DND-41 (cell line): ENCODE measurements around the gene KRT80.

Experiments used
- ATAC-seq: fragments of 200-7000 bp; cut with Tn5 transposase; 3 replicates; pipeline ENCODE4 v1.9.1; 2021; ENCODE audit warnings: low read depth; ENCODE audit not compliant: insufficient read depth
- DNase-seq: peaks from one replicate; pipeline ENCODE4 v3.0.0-alpha.2; 2020
- H2AFZ ChIP-seq: 2 replicates; pipeline ENCODE4 v1.6.0; 2012; ENCODE audit warnings: low read depth, low read length
- H3K27ac ChIP-seq: 2 replicates; pipeline ENCODE4 v1.5.1; 2012; ENCODE audit warnings: low read length, inconsistent platforms
- H3K27me3 ChIP-seq: fragments of 200-600 bp; sonication (generic); 2 replicates; pipeline ENCODE4 v1.6.0; 2012; ENCODE audit warnings: low read length, mild to moderate bottlenecking, inconsistent platforms; ENCODE audit not compliant: insufficient read depth, poor library complexity
- H3K36me3 ChIP-seq: 2 replicates; pipeline ENCODE4 v1.5.1; 2012; ENCODE audit warnings: low read length, inconsistent platforms; ENCODE audit not compliant: insufficient read depth
- H3K4me1 ChIP-seq: 2 replicates; pipeline ENCODE4 v1.5.1; 2012; ENCODE audit warnings: mild to moderate bottlenecking, low read length; ENCODE audit not compliant: insufficient read depth
- H3K4me2 ChIP-seq: 2 replicates; pipeline ENCODE4 v1.6.0; 2012; ENCODE audit warnings: mild to moderate bottlenecking, moderate library complexity, low read length, inconsistent platforms; ENCODE audit not compliant: insufficient read depth
- H3K4me3 ChIP-seq, 2 experiments: fragments of 200-600 bp in 1 of 2; shearing (Covaris generic) in 1 of 2; 2 replicates each; pipeline ENCODE4 v1.5.1; 2012 to 2016; ENCODE audit warnings: inconsistent platforms in 2 of 2, low read length in 2 of 2, mild to moderate bottlenecking in 2 of 2, low read depth in 1 of 2, moderate library complexity in 1 of 2
- H3K79me2 ChIP-seq: 2 replicates; pipeline ENCODE4 v1.6.0; 2012; ENCODE audit warnings: low read length, inconsistent platforms; ENCODE audit not compliant: insufficient read depth
- H3K9ac ChIP-seq: 2 replicates; pipeline ENCODE4 v1.6.0; 2012; ENCODE audit warnings: low read depth, mild to moderate bottlenecking, inconsistent platforms, low read length, moderate library complexity
- H3K9me3 ChIP-seq: 2 replicates; pipeline ENCODE4 v1.5.1; 2012; ENCODE audit warnings: low read length, moderate library complexity, mild to moderate bottlenecking, inconsistent platforms; ENCODE audit not compliant: insufficient read depth, severe bottlenecking
- H4K20me1 ChIP-seq: 2 replicates; pipeline ENCODE4 v1.6.0; 2012; ENCODE audit warnings: low read length; ENCODE audit not compliant: insufficient read depth
- EZH2 ChIP-seq: IDR thresholded peaks from 3 replicates; pipeline ENCODE4 v1.6.1; 2012; ENCODE audit warnings: borderline replicate concordance, low read depth, mild to moderate bottlenecking, moderate library complexity, low read length, inconsistent platforms; ENCODE audit not compliant: severe bottlenecking
- TF ChIP-seq, protein P1 (sequence below): IDR thresholded peaks from 2 replicates; pipeline ENCODE4 v1.5.1; 2012; ENCODE audit warnings: borderline replicate concordance, low read length, moderate library complexity, mild to moderate bottlenecking; ENCODE audit not compliant: poor library complexity, severe bottlenecking; ENCODE audit errors: extremely low read depth

Gene KRT80

DNA sequence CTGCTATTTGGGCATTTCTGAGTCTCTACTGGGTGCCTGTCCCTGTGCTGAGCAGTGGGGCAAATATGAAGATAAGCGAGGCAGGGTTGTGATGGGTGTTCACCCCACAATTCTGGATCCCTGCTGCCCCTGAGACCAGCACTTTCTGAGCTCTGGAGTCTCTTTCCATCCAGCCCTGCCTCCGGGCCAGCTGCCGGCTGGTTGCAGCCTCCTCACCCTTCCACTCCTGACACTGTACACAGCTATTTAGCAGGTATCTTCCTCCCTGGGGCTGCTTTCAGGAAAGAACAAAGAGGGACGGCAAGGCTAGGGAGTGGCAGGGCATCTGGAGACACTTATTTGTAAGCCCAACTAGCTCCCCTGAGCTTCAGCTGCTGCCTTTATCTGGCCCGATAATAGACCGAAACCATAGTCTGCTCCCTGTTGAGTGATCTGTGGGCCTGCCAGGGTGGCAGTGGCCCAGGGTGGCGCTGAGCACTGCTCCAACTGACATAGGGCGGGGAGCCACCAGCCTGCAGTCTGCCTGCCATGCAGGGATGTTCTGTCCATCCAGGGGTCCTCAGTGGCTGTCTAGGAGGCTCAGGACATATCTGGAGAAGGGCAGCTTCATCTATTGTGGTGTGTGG is 7.6 kb upstream of the KRT80 start:
- Histone ChIP-seq H4K20me1 (no peaks in the 10 kb centered on the region), H3K36me3 (no peaks in the 10 kb centered on the region), H3K79me2 (no peaks in the 10 kb centered on the region), H3K4me3 (no peak overlapping the region), H3K27me3 (peaks cover 3% of the 10 kb centered on the region), H3K4me1 (no peaks in the 10 kb centered on the region), H3K9ac (no peak overlapping the region), H3K9me3 (no peaks in the 10 kb centered on the region), H3K4me2 (no peak overlapping the region), H3K27ac (no peak overlapping the region), H2AFZ (no peak overlapping the region)
- no peak for ATAC-seq
- no peak for TF ChIP-seq EZH2
- TF ChIP-seq, protein P1, sequence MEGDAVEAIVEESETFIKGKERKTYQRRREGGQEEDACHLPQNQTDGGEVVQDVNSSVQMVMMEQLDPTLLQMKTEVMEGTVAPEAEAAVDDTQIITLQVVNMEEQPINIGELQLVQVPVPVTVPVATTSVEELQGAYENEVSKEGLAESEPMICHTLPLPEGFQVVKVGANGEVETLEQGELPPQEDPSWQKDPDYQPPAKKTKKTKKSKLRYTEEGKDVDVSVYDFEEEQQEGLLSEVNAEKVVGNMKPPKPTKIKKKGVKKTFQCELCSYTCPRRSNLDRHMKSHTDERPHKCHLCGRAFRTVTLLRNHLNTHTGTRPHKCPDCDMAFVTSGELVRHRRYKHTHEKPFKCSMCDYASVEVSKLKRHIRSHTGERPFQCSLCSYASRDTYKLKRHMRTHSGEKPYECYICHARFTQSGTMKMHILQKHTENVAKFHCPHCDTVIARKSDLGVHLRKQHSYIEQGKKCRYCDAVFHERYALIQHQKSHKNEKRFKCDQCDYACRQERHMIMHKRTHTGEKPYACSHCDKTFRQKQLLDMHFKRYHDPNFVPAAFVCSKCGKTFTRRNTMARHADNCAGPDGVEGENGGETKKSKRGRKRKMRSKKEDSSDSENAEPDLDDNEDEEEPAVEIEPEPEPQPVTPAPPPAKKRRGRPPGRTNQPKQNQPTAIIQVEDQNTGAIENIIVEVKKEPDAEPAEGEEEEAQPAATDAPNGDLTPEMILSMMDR: no peak
- DNase-seq: no peak

DNA sequence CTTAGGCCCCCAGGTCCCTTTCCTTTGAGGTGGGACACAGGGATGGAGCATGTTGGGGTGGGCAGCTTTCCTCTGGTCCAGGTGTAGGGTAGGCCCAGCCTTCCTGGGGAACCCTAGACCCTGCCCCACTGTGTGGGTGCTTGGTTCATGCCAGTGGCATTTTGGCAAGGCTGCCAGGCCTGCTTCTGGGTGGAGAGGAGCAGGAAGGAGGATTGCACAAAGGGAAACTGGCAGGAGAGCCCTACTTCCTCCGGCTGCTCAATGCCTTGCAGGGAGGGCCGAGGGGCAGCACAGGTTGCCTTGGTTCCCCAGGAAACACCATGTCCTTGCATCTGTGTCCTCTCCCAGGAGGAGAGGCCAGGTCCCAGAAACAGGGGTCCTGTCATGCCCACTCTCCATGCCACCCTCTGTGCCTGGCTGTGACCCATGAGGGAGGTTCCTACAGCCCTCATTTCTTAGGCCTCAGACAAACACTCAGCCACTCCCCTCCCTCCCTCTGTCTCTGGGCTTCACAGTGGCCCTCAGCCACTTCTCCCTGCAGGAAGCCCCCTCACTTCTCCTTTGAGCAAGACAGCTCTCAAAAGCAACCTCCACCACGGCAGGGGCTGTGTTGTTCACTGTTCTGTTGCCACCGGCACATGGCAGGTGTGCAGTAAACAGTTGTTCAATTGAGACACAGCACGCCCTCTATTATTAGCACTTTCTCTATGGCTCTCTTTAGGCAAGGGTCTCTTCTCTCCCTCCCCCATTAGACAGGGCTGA is 6.8 kb upstream of the KRT80 start:
- H3K4me2 ChIP-seq: no peak overlapping the region

GRCh38 chr12:52197371-52198231 is 5.8 kb upstream of the KRT80 start:
- Histone ChIP-seq H3K9me3 (no peaks in the 10 kb centered on the region), H3K9ac (no peak overlapping the region), H3K27ac (no peak overlapping the region), H2AFZ (no peak overlapping the region), H3K79me2 (no peaks in the 10 kb centered on the region), H3K4me1 (no peaks in the 10 kb centered on the region), H3K4me2 (no peak overlapping the region), H3K27me3 (peaks cover 3% of the 10 kb centered on the region), H3K4me3 (no peak overlapping the region), H3K36me3 (no peaks in the 10 kb centered on the region), H4K20me1 (peaks cover 3% of the 10 kb centered on the region; the same call in 1 of the 2 replicates)
- ATAC-seq (no peak), DNase-seq (no peak)
- TF ChIP-seq, protein P1: no peak
- no peak for TF ChIP-seq EZH2

More for the DNA sequence above, 6.8 kb upstream of the KRT80 start:
- Histone ChIP-seq H3K9ac (no peak overlapping the region), H3K27ac (no peak overlapping the region), H3K4me3 (no peak overlapping the region), H3K4me1 (no peaks in the 10 kb centered on the region), H3K27me3 (peaks cover 3% of the 10 kb centered on the region), H3K79me2 (no peaks in the 10 kb centered on the region), H4K20me1 (no peaks in the 10 kb centered on the region), H2AFZ (no peak overlapping the region), H3K36me3 (no peaks in the 10 kb centered on the region), H3K9me3 (no peaks in the 10 kb centered on the region)
- TF ChIP-seq EZH2: no peak
- TF ChIP-seq, protein P1: no peak
- DNase-seq (no peak), ATAC-seq (no peak)
